ENCODE results near the gene TMEM131L.
A peak's percentile ranks its signal among the peaks of the same experiment; 100 is the strongest.
"Not testable (repeated sequence)": the region's sequence is repeated elsewhere in the genome, so short reads cannot be mapped to it uniquely, and the experiment has no call there.

Gene TMEM131L

GRCh38 chr4:153655002-153655541 is 188.9 kb downstream of the TMEM131L start:
- no peak for DNase-seq

- peak in 3 of 14 donors; percentile 19 to 49 (median 36) for DNase-seq
Measured at GRCh38 chr4:153655928-153656327, 189.8 kb downstream of the TMEM131L start.

GRCh38 chr4:153661215-153661822 is 195.2 kb downstream of the TMEM131L start:
- DNase-seq = no peak

- no peak for DNase-seq
Measured at GRCh38 chr4:153661908-153662307, 195.7 kb downstream of the TMEM131L start.

GRCh38 chr4:153663667-153664066 is 197.5 kb downstream of the TMEM131L start:
- DNase-seq = no peak

- not testable (repeated sequence) for DNase-seq
Measured at GRCh38 chr4:153666505-153666904, 200.3 kb downstream of the TMEM131L start.

GRCh38 chr4:153668647-153669046 is 202.5 kb downstream of the TMEM131L start:
- DNase-seq = no peak

- no peak for DNase-seq
Measured at GRCh38 chr4:153669838-153670237, 203.7 kb downstream of the TMEM131L start.

GRCh38 chr4:153676486-153676885 is 210.3 kb downstream of the TMEM131L start:
- no peak for DNase-seq

GRCh38 chr4:153676984-153677383 is 210.8 kb downstream of the TMEM131L start:
- no peak for DNase-seq

GRCh38 chr4:153679486-153679885 is 213.3 kb downstream of the TMEM131L start:
- DNase-seq = no peak

GRCh38 chr4:153683763-153684181 is 217.6 kb downstream of the TMEM131L start:
- DNase-seq = peak in 1 of 14 donors; percentile 25

- peak in 9 of 14 donors; percentile 3 to 41 (median 8) for DNase-seq
Measured at GRCh38 chr4:153684182-153684970, 218.2 kb downstream of the TMEM131L start, which contains the start of gene TLR2. TLR2 (plus strand) TSS chr4:153684280; CDS start chr4:153702908, 18,628 bp downstream.

- DNase-seq = no peak
Measured at GRCh38 chr4:153684971-153685371, 218.8 kb downstream of the TMEM131L start.
